B cell (primary cell): ENCODE data around the gene MSL3B.

Source experiments
- ATAC-seq: fragments of 200-7000 bp; cut with Tn5 transposase; one replicate; pipeline ENCODE4 v1.10.0; 2021; ENCODE audit warnings: low read depth, mild to moderate bottlenecking, moderate number of reproducible peaks, moderate library complexity
- CTCF ChIA-PET: fragments of 350-600 bp; sonication (Branson Sonifier 250); formaldehyde crosslinking; loops from one replicate; lab custom pipeline; 2021; ENCODE audit warnings: antibody characterized with exemption, inconsistent platforms; lab: Charles Lee
- POLR2A ChIA-PET: fragments of 350-600 bp; sonication (Branson Sonifier 250); formaldehyde crosslinking; loops from one replicate; lab custom pipeline; 2021; ENCODE audit warnings: antibody characterized with exemption; lab: Charles Lee
- DNase-seq: peaks from one replicate; pipeline ENCODE4 v3.0.0; 2013
- H2AFZ ChIP-seq: 2 replicates; pipeline ENCODE4 v1.6.1; 2012; ENCODE audit warnings: mild to moderate bottlenecking, low read depth, low read length; ENCODE audit not compliant: insufficient read depth, poor library complexity, severe bottlenecking
- H3K27ac ChIP-seq, 2 donors: 1 replicate in 1 of 2; 2 replicates in 1 of 2; pipeline ENCODE4 v1.5.1; 2012 to 2013; ENCODE audit warnings: low read length in 2 of 2, mild to moderate bottlenecking in 2 of 2, moderate library complexity in 1 of 2
- H3K27me3 ChIP-seq, 4 experiments: fragments of 200-600 bp in 1 of 4; sonication (generic) in 1 of 4; replicated peaks in 1 of 4; 1 replicate in 2 of 4; 2 replicates in 2 of 4; pipeline versions ENCODE4 v1.6.1 to v1.7.0; 2013 to 2016; ENCODE audit warnings: low read length in 3 of 4, mild to moderate bottlenecking in 2 of 4, mixed read lengths in 1 of 4, moderate library complexity in 1 of 4; ENCODE audit not compliant: insufficient read depth in 4 of 4, control insufficient read depth in 3 of 4; ENCODE audit errors: control extremely low read depth in 1 of 4
- H3K36me3 ChIP-seq, 2 experiments: replicated peaks in 1 of 2; 1 replicate in 1 of 2; 2 replicates in 1 of 2; pipeline versions ENCODE4 v1.6.1 to v1.7.1; 2013; ENCODE audit warnings: low read length in 1 of 2; ENCODE audit not compliant: insufficient read depth in 2 of 2, control insufficient read depth in 1 of 2; ENCODE audit errors: control extremely low read depth in 1 of 2, extremely low read depth in 1 of 2
- H3K4me1 ChIP-seq, 2 donors: fragments of 200-600 bp in 1 of 2; sonication (generic) in 1 of 2; 1 replicate in 1 of 2; 2 replicates in 1 of 2; pipeline versions ENCODE4 v1.5.1 to v1.6.1; 2013 to 2017; ENCODE audit warnings: low read length in 2 of 2; ENCODE audit not compliant: control insufficient read depth in 2 of 2, insufficient read depth in 2 of 2
- H3K4me2 ChIP-seq: replicated peaks from 2 replicates; pipeline ENCODE3; 2012; ENCODE audit warnings: mild to moderate bottlenecking, low read depth, low read length; ENCODE audit not compliant: poor library complexity, severe bottlenecking
- H3K4me3 ChIP-seq, 5 experiments: fragments of 200-600 bp in 1 of 5; sonication (generic) in 1 of 5; 1 replicate in 3 of 5; 2 replicates in 2 of 5; pipeline versions ENCODE4 v1.5.1 to v1.7.0; 2011 to 2016; ENCODE audit warnings: low read length in 4 of 5, mild to moderate bottlenecking in 4 of 5, low read depth in 2 of 5, control low read depth in 1 of 5, moderate library complexity in 1 of 5; ENCODE audit not compliant: insufficient read depth in 1 of 5; ENCODE audit errors: control extremely low read depth in 1 of 5, extremely low read depth in 1 of 5
- H3K79me2 ChIP-seq: fragments of 200-600 bp; sonication (generic); one replicate; pipeline ENCODE4 v1.6.0; 2016; ENCODE audit warnings: low read length; ENCODE audit not compliant: control insufficient read depth, insufficient read depth
- H3K9ac ChIP-seq: fragments of 200-600 bp; sonication (generic); 2 replicates; pipeline ENCODE4 v1.6.1; 2017; ENCODE audit warnings: mild to moderate bottlenecking, low read length, moderate library complexity
- H3K9me3 ChIP-seq, 3 donors: one replicate each; pipeline versions ENCODE4 v1.6.1 to v1.7.1; 2013; ENCODE audit warnings: low read length in 2 of 3; ENCODE audit not compliant: control insufficient read depth in 2 of 3, insufficient read depth in 1 of 3; ENCODE audit errors: control extremely low read depth in 1 of 3
- H4K20me1 ChIP-seq: 2 replicates; pipeline ENCODE4 v1.6.0; 2012; ENCODE audit warnings: mild to moderate bottlenecking, low read length; ENCODE audit not compliant: insufficient read depth, control insufficient read depth, poor library complexity, severe bottlenecking
- H3K27ac Mint-ChIP-seq: one replicate; pipeline ENCODE4 v1.8.0; 2021; ENCODE audit warnings: mixed read lengths
- H3K27me3 Mint-ChIP-seq: one replicate; pipeline ENCODE4 v1.8.0; 2021; ENCODE audit warnings: mixed read lengths
- H3K4me1 Mint-ChIP-seq: one replicate; pipeline ENCODE4 v1.8.0; 2021; ENCODE audit warnings: mixed read lengths
- H3K4me3 Mint-ChIP-seq: one replicate; pipeline ENCODE4 v1.8.0; 2021; ENCODE audit warnings: mixed read lengths
- H3K9me3 Mint-ChIP-seq: one replicate; pipeline ENCODE4 v1.8.0; 2022; ENCODE audit warnings: mixed read lengths; ENCODE audit not compliant: insufficient read depth
- CTCF ChIP-seq: fragments of 200-600 bp; IDR thresholded peaks from one replicate; pipeline ENCODE4 v1.8.0; 2022; ENCODE audit warnings: antibody characterized with exemption, mild to moderate bottlenecking
- EZH2 ChIP-seq: IDR thresholded peaks from 2 replicates; pipeline ENCODE4 v1.6.1; 2012; ENCODE audit warnings: borderline replicate concordance, low read depth, mild to moderate bottlenecking, moderate library complexity, low read length; ENCODE audit not compliant: insufficient read depth, poor library complexity, severe bottlenecking
- WGBS: methylation state at CpG from one replicate; pipeline ENCODE4 v1.1.5; 2013; ENCODE audit warnings: missing lambda C conversion rate; ENCODE audit not compliant: insufficient coverage; 5-methylcytosine and 5-hydroxymethylcytosine counted together
- intact Hi-C: fragments of 100-400 bp; cut with micrococcal nuclease; formaldehyde crosslinking; loops from one replicate; pipeline ENCODE4 v1.10.0; 2022

MSL3B gene

GRCh38 chr2:233818639-233819621 is 49.3 kb downstream of the MSL3B start:
- Histone ChIP-seq H3K27me3 (peaks cover 0 to 5% (median 0%) of the 10 kb centered on the region in 4 experiments), H3K4me1 (no peaks in the 10 kb centered on the region), H3K4me2 (no peak overlapping the region), H3K9ac (no peak overlapping the region), H3K27ac (no peak overlapping the region), H3K79me2 (no peaks in the 10 kb centered on the region), H3K36me3 (no peaks in the 10 kb centered on the region), H2AFZ (no peak overlapping the region), H4K20me1 (no peaks in the 10 kb centered on the region), H3K4me3 (no peak overlapping the region), H3K9me3 (peaks cover 0 to 6% (median 0%) of the 10 kb centered on the region in 3 donors)
- intact Hi-C loops: no loop called here
- CTCF ChIA-PET: no interaction called here
- H3K4me3 Mint-ChIP-seq: no peak overlapping the region
- no peak for TF ChIP-seq CTCF
- no peak for TF ChIP-seq EZH2
- WGBS: 74% methylated on average over 15 of the region's 17 CpGs
- no peaks in the 10 kb centered on the region for H3K4me1 Mint-ChIP-seq
- no peak for ATAC-seq
- no peak for DNase-seq
- H3K9me3 Mint-ChIP-seq: no peaks in the 10 kb centered on the region
- H3K27ac Mint-ChIP-seq: no peak overlapping the region
- peaks cover 9% of the 10 kb centered on the region for H3K27me3 Mint-ChIP-seq
- POLR2A ChIA-PET: no interaction called here

DNA sequence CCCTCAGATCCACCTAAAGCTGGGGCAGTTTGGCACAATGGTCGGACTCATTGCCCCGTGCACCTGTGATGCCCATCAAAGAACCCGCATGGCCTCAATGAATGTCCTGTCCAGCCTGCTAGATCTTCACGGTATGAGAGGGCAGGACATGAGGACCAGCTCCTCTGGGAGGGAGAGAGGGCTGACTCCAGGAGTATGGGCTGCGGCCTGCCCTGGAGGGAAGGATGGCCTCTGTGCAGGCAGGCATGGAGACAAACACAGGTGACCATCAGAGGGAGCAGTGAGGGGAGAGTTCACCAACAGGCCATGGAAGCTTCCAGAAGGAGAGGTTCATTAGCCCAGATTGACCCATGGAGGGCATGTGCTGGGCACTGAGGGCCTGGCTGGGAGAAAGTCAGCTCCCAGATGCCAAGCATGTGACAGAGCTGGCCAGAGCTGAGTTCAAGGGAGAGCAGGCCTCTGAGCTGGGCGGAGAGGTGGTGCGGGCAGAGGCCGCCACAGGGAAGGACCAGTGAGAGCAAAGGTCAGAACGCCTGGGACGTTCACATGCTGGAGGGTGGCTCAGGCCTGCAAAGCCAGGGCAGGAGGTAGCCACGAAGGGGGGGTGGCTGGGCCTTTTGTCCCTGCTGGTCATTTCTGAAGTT is 50.1 kb downstream of the MSL3B start:
- H3K4me3 Mint-ChIP-seq: no peak overlapping the region
- no peak overlapping the region for H3K27ac ChIP-seq
- no peaks in the 10 kb centered on the region for H3K36me3 ChIP-seq
- H3K9me3 Mint-ChIP-seq: no peaks in the 10 kb centered on the region
- no peaks in the 10 kb centered on the region for H3K4me1 Mint-ChIP-seq
- H3K4me3 ChIP-seq: no peak overlapping the region
- CTCF ChIA-PET: no interaction called here
- H2AFZ ChIP-seq: no peak overlapping the region
- DNase-seq: no peak
- H3K4me1 ChIP-seq: no peaks in the 10 kb centered on the region
- H3K27ac Mint-ChIP-seq: no peak overlapping the region
- no peaks in the 10 kb centered on the region for H4K20me1 ChIP-seq
- H3K27me3 Mint-ChIP-seq: peaks cover 9% of the 10 kb centered on the region
- no peak overlapping the region for H3K4me2 ChIP-seq
- H3K27me3 ChIP-seq: peaks cover 0 to 5% (median 0%) of the 10 kb centered on the region in 4 experiments
- intact Hi-C loops: no loop called here
- TF ChIP-seq CTCF (no peak), EZH2 (no peak)
- H3K9me3 ChIP-seq: peaks cover 0 to 6% (median 0%) of the 10 kb centered on the region in 3 donors
- 91% methylated on average over 11 of the region's 11 CpGs for WGBS
- ATAC-seq: no peak
- H3K79me2 ChIP-seq: no peaks in the 10 kb centered on the region
- H3K9ac ChIP-seq: no peak overlapping the region
- POLR2A ChIA-PET: no interaction called here
